Measurements from ENCODE around the gene TXLNG.

The TXLNG gene

GRCh38 chrX:16870862-16871815 is 84.9 kb downstream of the TXLNG start:
- in situ Hi-C loops (cut with HindIII; ENCODE audit: low sequenced_read_pairs): no loop called here

DNA sequence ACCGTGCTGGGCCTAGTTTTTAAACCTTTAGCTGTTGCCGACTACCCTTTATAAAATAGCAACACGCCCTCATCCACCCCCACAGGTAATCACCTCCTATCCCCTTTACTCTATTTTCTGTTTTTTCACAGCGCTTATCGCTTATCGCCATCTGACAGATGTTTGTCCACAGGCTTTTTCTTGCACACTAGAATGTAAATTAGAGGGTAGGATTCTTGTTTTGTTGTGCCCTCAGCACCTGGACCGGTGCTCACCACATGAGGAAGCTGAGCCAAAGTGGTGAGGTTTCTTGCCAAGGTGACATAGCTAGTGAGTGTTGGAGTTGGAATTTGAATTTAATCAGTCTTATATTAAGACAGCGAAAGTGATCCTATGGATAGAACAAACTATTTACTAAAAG is 86.8 kb downstream of the TXLNG start:
- in situ Hi-C loops (cut with HindIII; ENCODE audit: low sequenced_read_pairs): no loop called here

DNA sequence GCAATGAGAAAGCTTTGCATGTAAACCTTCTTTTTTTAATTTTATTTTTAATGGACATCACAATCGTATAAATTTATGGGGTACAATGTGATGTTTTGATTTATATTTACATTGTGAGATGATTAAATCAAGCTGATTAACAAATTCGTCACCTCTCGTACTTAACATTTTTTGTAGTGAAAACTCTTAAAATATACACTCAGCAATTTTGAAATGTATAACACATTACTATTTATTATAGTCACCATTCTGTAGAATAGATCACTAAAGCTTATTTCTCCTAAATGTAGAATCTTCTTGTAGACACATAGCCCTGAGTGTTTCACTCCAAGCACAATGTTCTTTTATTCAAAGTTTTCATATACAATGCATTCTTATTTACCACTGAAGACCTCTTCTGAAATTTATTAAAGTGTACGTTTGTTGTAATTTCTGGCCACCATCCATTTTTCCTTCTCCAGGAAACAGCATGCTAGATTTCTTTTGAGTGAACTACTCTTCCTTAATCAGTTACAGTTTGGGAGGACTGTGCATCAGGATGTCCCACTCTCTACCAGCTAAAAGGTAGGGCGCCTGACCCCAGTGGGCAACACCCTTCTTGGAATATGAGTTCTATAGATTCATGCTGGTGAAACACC is 88.3 kb downstream of the TXLNG start:
- in situ Hi-C loops (cut with HindIII; ENCODE audit: low sequenced_read_pairs): no loop called here

DNA sequence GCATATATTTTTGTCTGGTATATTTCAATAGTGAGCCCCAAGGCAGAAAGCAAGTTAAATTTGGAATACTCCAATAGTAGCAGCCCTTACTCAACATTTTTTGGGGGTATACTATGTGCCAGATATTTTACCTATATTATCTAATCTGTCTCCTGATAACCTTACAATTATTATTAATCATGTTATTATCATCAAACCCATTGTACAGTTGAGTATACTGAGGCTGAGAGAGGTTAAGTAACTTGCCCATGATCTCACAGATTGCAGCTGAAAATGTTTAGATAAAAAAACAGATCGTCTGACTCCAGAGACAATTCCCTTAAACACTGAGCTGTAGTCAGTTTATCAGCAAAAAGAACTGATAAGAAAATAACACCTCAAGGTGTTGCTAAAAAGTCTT is 90.4 kb downstream of the TXLNG start:
- in situ Hi-C loops (cut with HindIII; ENCODE audit: low sequenced_read_pairs): no loop called here

- in situ Hi-C loops (cut with HindIII; ENCODE audit: low sequenced_read_pairs): no loop called here
Measured at GRCh38 chrX:16882169-16882568, 95.9 kb downstream of the TXLNG start.

DNA sequence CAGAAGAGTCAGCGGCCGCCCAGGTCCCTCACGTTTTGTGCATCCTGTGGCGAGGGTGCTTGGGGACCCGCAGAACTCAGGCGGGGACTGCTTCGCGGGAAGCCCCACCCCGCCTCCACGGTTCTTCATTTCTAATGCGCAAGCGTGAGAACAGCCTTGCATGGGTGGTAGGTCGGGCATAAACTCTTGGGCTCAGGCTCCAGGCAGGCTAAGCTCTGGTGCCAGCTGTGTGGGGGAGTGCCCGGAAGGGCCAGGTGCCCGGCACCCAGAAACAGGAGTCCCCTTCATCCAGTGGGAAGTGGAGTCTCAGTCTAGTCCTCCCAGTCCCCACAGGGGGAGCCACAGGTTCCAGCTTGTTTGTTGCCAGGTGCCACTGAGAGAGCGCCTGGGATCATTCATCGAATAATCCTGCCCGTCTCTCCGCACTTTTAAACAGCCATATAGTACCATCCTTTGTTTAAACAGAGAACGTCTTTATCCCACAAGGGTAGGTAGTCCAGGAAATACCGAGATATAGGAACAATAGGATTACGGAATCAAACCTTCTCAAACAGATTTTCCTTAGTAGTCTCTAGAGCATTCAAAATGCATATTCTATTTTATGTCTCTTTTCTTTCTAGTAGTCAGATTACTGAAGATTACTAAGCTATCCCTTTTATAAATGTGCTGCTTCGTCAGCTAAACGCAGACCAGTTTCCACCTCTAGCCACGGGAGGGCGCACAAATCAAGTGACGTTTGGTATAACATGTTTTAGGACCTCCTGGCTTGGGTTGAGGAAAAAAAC is 96.6 kb downstream of the TXLNG start:
- in situ Hi-C loops (cut with HindIII; ENCODE audit: low sequenced_read_pairs): no loop called here

GRCh38 chrX:16883487-16883804 is 97.2 kb downstream of the TXLNG start:
- in situ Hi-C loops (cut with HindIII; ENCODE audit: low sequenced_read_pairs): no loop called here

GRCh38 chrX:16885628-16886027 is 99.4 kb downstream of the TXLNG start:
- in situ Hi-C loops (cut with HindIII; ENCODE audit: low sequenced_read_pairs): loop anchor here (5.0 kb wide), 3 partner anchors 43 to 152 kb away; no protein-coding TSS in a partner anchor

DNA sequence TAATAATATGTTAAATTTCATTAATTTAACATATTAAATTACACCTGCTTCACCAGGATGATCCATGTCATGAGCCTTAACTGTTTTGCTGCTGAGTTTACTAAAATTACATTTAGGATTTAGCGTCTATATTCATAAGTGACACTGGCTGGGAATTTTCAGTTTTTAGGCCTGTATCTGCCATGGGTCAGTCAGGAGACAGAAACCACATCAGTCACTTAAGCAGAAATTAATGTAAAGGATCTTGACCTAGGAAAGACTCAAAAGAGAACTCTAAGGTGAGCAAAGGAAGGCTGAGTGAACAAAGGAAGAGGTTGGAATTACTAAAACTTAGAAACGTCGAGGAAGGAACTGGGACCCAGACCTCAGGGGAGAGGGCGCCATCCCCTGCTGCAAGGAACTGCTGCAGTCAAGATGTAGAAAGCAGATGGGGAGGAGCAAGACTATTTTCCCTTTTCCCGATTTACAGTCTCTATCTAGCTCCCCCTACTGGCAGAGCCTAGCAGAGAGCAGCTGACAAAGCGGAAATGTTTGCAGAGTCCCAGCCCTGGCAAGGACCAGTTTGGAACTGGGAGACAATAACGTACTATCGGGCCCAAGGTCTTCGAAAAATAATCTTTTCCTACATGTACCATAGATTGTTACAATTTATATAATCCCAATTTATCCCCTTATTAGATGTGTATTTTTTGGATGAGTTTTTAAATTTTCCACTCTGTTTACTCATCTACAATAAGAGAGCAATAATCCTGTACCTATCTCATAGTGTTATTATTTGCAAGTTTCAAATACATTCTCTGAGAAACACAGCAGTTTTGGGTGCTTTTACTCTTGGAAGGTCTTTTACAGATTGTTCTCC is 106.5 kb downstream of the TXLNG start:
- in situ Hi-C loops (cut with HindIII; ENCODE audit: low sequenced_read_pairs): no loop called here
